HepG2 (cell line): Measurements from ENCODE around the gene MZT1. TPM values are rescaled to one million over a fixed set of nuclear protein-coding genes. Genes with fewer than 3 reads are reported as not detected.

Experiments used
- AGO1 ChIP-seq: fragments of 200-400 bp; formaldehyde crosslinking; IDR thresholded peaks from 2 replicates; pipeline ENCODE4 v1.6.1; 2017; ENCODE audit warnings: mild to moderate bottlenecking, low read depth, low read length, moderate library complexity; ENCODE audit not compliant: poor library complexity, severe bottlenecking
- ATF1 ChIP-seq: IDR thresholded peaks from 2 replicates; pipeline ENCODE4 v1.6.1; 2016; ENCODE audit warnings: mild to moderate bottlenecking, control low read depth
- GPBP1L1 ChIP-seq: sonication (generic); formaldehyde crosslinking; IDR thresholded peaks from 2 replicates; pipeline ENCODE4 v1.5.0; 2020; ENCODE audit warnings: mild to moderate bottlenecking, missing genetic modification reagents
- LBX2 ChIP-seq: sonication (generic); formaldehyde crosslinking; IDR thresholded peaks from 2 replicates; pipeline ENCODE4 v1.5.0; 2020; ENCODE audit warnings: missing genetic modification reagents, mild to moderate bottlenecking, borderline replicate concordance
- MIXL1 ChIP-seq: IDR thresholded peaks from 2 replicates; pipeline ENCODE4 v1.6.1; 2016
- NR2F1 ChIP-seq, 2 experiments: fragments of 450-650 bp in 1 of 2; formaldehyde crosslinking in 1 of 2; IDR thresholded peaks; 2 replicates each; pipeline versions ENCODE4 v1.5.0 to v1.6.1; 2016 to 2020; ENCODE audit warnings: mild to moderate bottlenecking in 1 of 2, missing compliant biosample characterization in 1 of 2, missing genetic modification reagents in 1 of 2, moderate library complexity in 1 of 2
- ONECUT2 ChIP-seq: sonication (generic); formaldehyde crosslinking; IDR thresholded peaks from 2 replicates; pipeline ENCODE4 v1.4.0; 2020; ENCODE audit warnings: missing genetic modification reagents
- RERE ChIP-seq: IDR thresholded peaks from 2 replicates; pipeline ENCODE4 v1.6.1; 2016; ENCODE audit warnings: low read depth, missing genetic modification reagents, missing compliant biosample characterization
- THAP11 ChIP-seq: IDR thresholded peaks from 2 replicates; pipeline ENCODE4 v1.6.1; 2016; ENCODE audit warnings: missing biosample characterization, missing genetic modification reagents
- USF2 ChIP-seq, 2 experiments: sonication (generic) in 1 of 2; formaldehyde crosslinking in 1 of 2; IDR thresholded peaks; 2 replicates each; pipeline versions ENCODE4 v1.5.1 to v1.6.1; 2011 to 2020; ENCODE audit warnings: borderline replicate concordance in 1 of 2, low read depth in 1 of 2, low read length in 1 of 2, mild to moderate bottlenecking in 1 of 2, missing genetic modification reagents in 1 of 2, moderate library complexity in 1 of 2
- YEATS2 ChIP-seq: sonication (generic); formaldehyde crosslinking; IDR thresholded peaks from 2 replicates; pipeline ENCODE4 v1.4.0; 2020; ENCODE audit warnings: missing genetic modification reagents, borderline replicate concordance
- ZBTB14 ChIP-seq: sonication (generic); formaldehyde crosslinking; IDR thresholded peaks from 2 replicates; pipeline ENCODE4 v1.4.0; 2020; ENCODE audit warnings: missing genetic modification reagents
- ZNF660 ChIP-seq: sonication (generic); formaldehyde crosslinking; IDR thresholded peaks from 2 replicates; pipeline ENCODE4 v1.5.1; 2020; ENCODE audit warnings: mild to moderate bottlenecking, low read depth, missing genetic modification reagents, borderline replicate concordance
- ZNF703 ChIP-seq: sonication (generic); formaldehyde crosslinking; IDR thresholded peaks from 2 replicates; pipeline ENCODE4 v1.5.1; 2020; ENCODE audit warnings: missing genetic modification reagents, mild to moderate bottlenecking, moderate library complexity, borderline replicate concordance
- polyA plus RNA-seq, 8 experiments: library from polyadenylated mRNA; depleted of rRNA in 3 of 8; stranded (reverse) in 7 of 8; unstranded in 1 of 8; fragments of >200 nt; fragmentation: Illumina TruSeq in 4 of 8; extraction: Trizol in 4 of 8; gene quantifications; 2 replicates each; pipeline versions ENCODE4 v1.2.1 to v1.2.3, GENCODE V29; 2011 to 2016; ENCODE audit warnings: low read depth in 4 of 8, missing spikeins in 1 of 8, mixed read lengths in 1 of 8; ENCODE audit not compliant: insufficient read depth in 1 of 8
- total RNA-seq, 5 experiments: library from RNA; depleted of rRNA; stranded (reverse); fragments of >200 nt; fragmentation: Illumina TruSeq; extraction: Trizol; gene quantifications; 2 replicates each; pipeline ENCODE4 v1.2.3, GENCODE V29; 2016; ENCODE audit warnings: low read depth in 1 of 5

Gene MZT1
- total and polyA plus RNA-seq, 2 of the 13 experiments (the other 11 are each of a cell fraction or from before 2014, with no cell fraction given): 11.7 to 17.2 TPM

- TF ChIP-seq USF2 (IDR thresholded peaks at IDR 0.05; ENCODE audit: low read depth, low read length) (no peak), USF2 (CRISPR knock-in tag; IDR thresholded peaks at IDR 0.05; ENCODE audit: borderline replicate concordance) (no peak), RERE (CRISPR knock-in tag) (no peak), ONECUT2 (CRISPR knock-in tag) (no peak), THAP11 (CRISPR knock-in tag) (no peak), GPBP1L1 (CRISPR knock-in tag) (no peak), ZNF703 (CRISPR knock-in tag) (no peak), ZBTB14 (CRISPR knock-in tag) (no peak), ZNF660 (CRISPR knock-in tag) (no peak), NR2F1 (CRISPR knock-in tag; IDR thresholded peaks at IDR 0.05) (no peak), LBX2 (CRISPR knock-in tag) (no peak), MIXL1 (no peak), YEATS2 (no peak), AGO1 (peak; percentile 14), ATF1 (CRISPR knock-in tag) (no peak)
Measured at GRCh38 chr13:72726726-72727416, 558 bp downstream of the MZT1 start (continued).
